HL-60 (cell line): ENCODE results near the gene TNFAIP8L3.

Source experiments
- DNase-seq, 2 experiments: peaks; one replicate each; pipeline ENCODE4 v3.0.0-alpha.2; 2010 to 2020; ENCODE audit warnings: low read depth in 1 of 2, low spot score in 1 of 2
- H3K27ac ChIP-seq: fragments of 250-450 bp; sonication (Bioruptor Pico); replicated peaks from 2 replicates; pipeline ENCODE4 v1.5.1; 2020; ENCODE audit warnings: mild to moderate bottlenecking, moderate library complexity
- H3K27me3 ChIP-seq: fragments of 250-450 bp; sonication (Bioruptor Pico); 2 replicates; pipeline ENCODE4 v1.5.1; 2021; ENCODE audit warnings: mild to moderate bottlenecking, moderate library complexity; ENCODE audit not compliant: insufficient read depth, poor library complexity, severe bottlenecking
- H3K4me3 ChIP-seq: replicated peaks from 2 replicates; pipeline ENCODE4 v1.5.1; 2011; ENCODE audit warnings: mild to moderate bottlenecking, control low read depth, low read length; ENCODE audit not compliant: insufficient read depth
- GABPA ChIP-seq: IDR thresholded peaks from 2 replicates; pipeline ENCODE4 v1.6.1; 2012; ENCODE audit warnings: low read depth
- POLR2AphosphoS5 ChIP-seq: IDR thresholded peaks from 2 replicates; pipeline ENCODE4 v1.6.1; 2012; ENCODE audit warnings: low read depth
- REST ChIP-seq: IDR thresholded peaks from 2 replicates; pipeline ENCODE4 v1.6.1; 2012; ENCODE audit warnings: low read depth; ENCODE audit not compliant: insufficient replicate concordance
- SPI1 ChIP-seq: IDR thresholded peaks from 2 replicates; pipeline ENCODE4 v1.6.1; 2012; ENCODE audit warnings: low read depth, mild to moderate bottlenecking, borderline replicate concordance
- TF ChIP-seq, protein P1 (sequence below): IDR thresholded peaks from one replicate; pipeline ENCODE4 v1.5.1; 2011; ENCODE audit warnings: low read length, control low read depth, inconsistent platforms; ENCODE audit not compliant: insufficient read depth

Gene TNFAIP8L3

GRCh38 chr15:51130344-51130743 is 35.6 kb upstream of the TNFAIP8L3 start:
- DNase-seq, result no peak
- Histone ChIP-seq H3K4me3 (no peak overlapping the region), H3K27me3 (no peaks in the 10 kb centered on the region), H3K27ac (no peak overlapping the region)
- TF ChIP-seq SPI1 (no peak), POLR2AphosphoS5 (no peak), REST (no peak), GABPA (no peak)
- TF ChIP-seq, protein P1, sequence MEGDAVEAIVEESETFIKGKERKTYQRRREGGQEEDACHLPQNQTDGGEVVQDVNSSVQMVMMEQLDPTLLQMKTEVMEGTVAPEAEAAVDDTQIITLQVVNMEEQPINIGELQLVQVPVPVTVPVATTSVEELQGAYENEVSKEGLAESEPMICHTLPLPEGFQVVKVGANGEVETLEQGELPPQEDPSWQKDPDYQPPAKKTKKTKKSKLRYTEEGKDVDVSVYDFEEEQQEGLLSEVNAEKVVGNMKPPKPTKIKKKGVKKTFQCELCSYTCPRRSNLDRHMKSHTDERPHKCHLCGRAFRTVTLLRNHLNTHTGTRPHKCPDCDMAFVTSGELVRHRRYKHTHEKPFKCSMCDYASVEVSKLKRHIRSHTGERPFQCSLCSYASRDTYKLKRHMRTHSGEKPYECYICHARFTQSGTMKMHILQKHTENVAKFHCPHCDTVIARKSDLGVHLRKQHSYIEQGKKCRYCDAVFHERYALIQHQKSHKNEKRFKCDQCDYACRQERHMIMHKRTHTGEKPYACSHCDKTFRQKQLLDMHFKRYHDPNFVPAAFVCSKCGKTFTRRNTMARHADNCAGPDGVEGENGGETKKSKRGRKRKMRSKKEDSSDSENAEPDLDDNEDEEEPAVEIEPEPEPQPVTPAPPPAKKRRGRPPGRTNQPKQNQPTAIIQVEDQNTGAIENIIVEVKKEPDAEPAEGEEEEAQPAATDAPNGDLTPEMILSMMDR, result no peak

DNA sequence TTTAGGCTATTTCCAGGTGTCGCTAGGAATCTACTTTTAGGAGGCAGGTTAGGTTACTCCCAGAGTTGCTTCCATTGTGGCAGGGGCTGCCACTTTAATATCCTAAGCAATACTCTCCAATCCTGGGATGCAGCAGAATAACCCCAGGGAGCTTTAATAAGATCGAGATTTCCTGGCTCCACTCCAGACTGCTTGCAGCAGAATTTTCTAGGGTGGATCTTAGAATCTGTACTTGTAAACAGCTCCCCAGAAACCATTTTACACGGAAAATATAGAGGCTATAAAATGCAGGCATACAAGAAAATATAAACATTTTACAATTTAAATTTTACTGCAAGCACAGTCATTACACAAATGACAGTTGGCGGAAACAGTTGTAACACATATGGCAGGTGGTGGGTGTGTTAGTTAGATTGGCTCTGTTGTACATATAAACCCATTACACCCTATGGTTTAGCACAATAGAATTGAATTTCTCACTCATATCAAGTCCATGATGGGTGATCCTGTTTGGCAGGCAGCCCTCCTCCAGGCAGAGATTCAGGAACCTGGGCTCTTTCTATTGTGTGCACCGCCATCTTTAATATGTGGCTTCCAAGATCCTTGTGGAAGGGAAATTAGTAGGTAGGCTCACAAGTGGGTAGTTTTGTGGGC is 35.0 kb upstream of the TNFAIP8L3 start:
- DNase-seq, result no peak
- no peak overlapping the region for H3K4me3 ChIP-seq
- TF ChIP-seq SPI1 (no peak), GABPA (no peak), POLR2AphosphoS5 (no peak), REST (no peak)
- TF ChIP-seq, protein P1, result no peak
- H3K27ac ChIP-seq, result no peak overlapping the region
- no peaks in the 10 kb centered on the region for H3K27me3 ChIP-seq

- Histone ChIP-seq H3K27ac (no peak overlapping the region), H3K27me3 (no peaks in the 10 kb centered on the region), H3K4me3 (no peak overlapping the region)
- no peak for TF ChIP-seq POLR2AphosphoS5
- TF ChIP-seq GABPA, result no peak
- TF ChIP-seq, protein P1, result no peak
- TF ChIP-seq REST, result no peak
- no peak for TF ChIP-seq SPI1
- DNase-seq, result no peak
Measured at GRCh38 chr15:51128701-51129100, 34.0 kb upstream of the TNFAIP8L3 start.
